Mesenchymal stem cell (in vitro differentiated cells and primary cell): ENCODE measurements around the gene ADAP2.
"Not testable (repeated sequence)": the region's sequence is repeated elsewhere in the genome, so short reads cannot be mapped to it uniquely, and the experiment has no call there.

ENCODE experiments used
- DNase-seq: peaks from one replicate; pipeline ENCODE4 v3.0.0-alpha.2; 2013
- H2AFZ ChIP-seq: one replicate; pipeline ENCODE4 v1.6.1; 2013; ENCODE audit warnings: low read depth, mild to moderate bottlenecking, control low read depth, inconsistent platforms, low read length, moderate library complexity
- H2AK5ac ChIP-seq: 2 replicates; pipeline ENCODE4 v1.6.1; 2013; ENCODE audit warnings: low read length, moderate library complexity, mild to moderate bottlenecking, inconsistent platforms; ENCODE audit not compliant: severe bottlenecking
- H2BK120ac ChIP-seq: one replicate; pipeline ENCODE4 v1.6.1; 2013; ENCODE audit warnings: low read depth, mild to moderate bottlenecking, inconsistent platforms, low read length, moderate library complexity
- H2BK12ac ChIP-seq, 2 experiments: one replicate each; pipeline ENCODE4 v1.6.1; 2013; ENCODE audit warnings: inconsistent platforms in 2 of 2, low read length in 2 of 2, mild to moderate bottlenecking in 2 of 2, moderate library complexity in 2 of 2, control low read depth in 1 of 2
- H2BK15ac ChIP-seq: one replicate; pipeline ENCODE4 v1.6.1; 2013; ENCODE audit warnings: mild to moderate bottlenecking, low read depth, inconsistent platforms; ENCODE audit not compliant: poor library complexity, severe bottlenecking
- H2BK5ac ChIP-seq: 2 replicates; pipeline ENCODE4 v1.6.1; 2013; ENCODE audit warnings: low read depth, mild to moderate bottlenecking, low read length, control low read depth, inconsistent platforms; ENCODE audit not compliant: poor library complexity, severe bottlenecking
- H3K14ac ChIP-seq, 2 experiments: one replicate each; pipeline ENCODE4 v1.6.1; 2013; ENCODE audit warnings: inconsistent platforms in 2 of 2, low read length in 2 of 2, control low read depth in 1 of 2, mild to moderate bottlenecking in 1 of 2, moderate library complexity in 1 of 2
- H3K18ac ChIP-seq, 2 experiments: one replicate each; pipeline ENCODE4 v1.6.1; 2013; ENCODE audit warnings: inconsistent platforms in 2 of 2, low read length in 2 of 2, control low read depth in 1 of 2, low read depth in 1 of 2, mild to moderate bottlenecking in 1 of 2
- H3K23ac ChIP-seq, 2 experiments: one replicate each; pipeline ENCODE4 v1.6.1; 2013; ENCODE audit warnings: inconsistent platforms in 2 of 2, low read length in 2 of 2, mild to moderate bottlenecking in 2 of 2, moderate library complexity in 2 of 2, control low read depth in 1 of 2
- H3K27ac ChIP-seq: 2 replicates; pipeline ENCODE4 v1.5.1; 2013; ENCODE audit warnings: mild to moderate bottlenecking, moderate library complexity, low read length, control low read depth, inconsistent platforms; ENCODE audit not compliant: poor library complexity, severe bottlenecking
- H3K27me3 ChIP-seq, 2 experiments: 2 replicates each; pipeline versions ENCODE4 v1.6.1 to v1.7.0; 2013; ENCODE audit warnings: low read length in 2 of 2, mild to moderate bottlenecking in 2 of 2, moderate library complexity in 2 of 2, control low read depth in 1 of 2, inconsistent platforms in 1 of 2; ENCODE audit not compliant: control insufficient read depth in 1 of 2, insufficient read depth in 1 of 2
- H3K36me3 ChIP-seq, 2 experiments: 2 replicates each; pipeline versions ENCODE4 v1.6.1 to v1.7.0; 2013; ENCODE audit warnings: low read length in 2 of 2, control low read depth in 1 of 2, inconsistent platforms in 1 of 2, low read depth in 1 of 2, mild to moderate bottlenecking in 1 of 2; ENCODE audit not compliant: insufficient read depth in 2 of 2, control insufficient read depth in 1 of 2
- H3K4ac ChIP-seq, 2 experiments: one replicate each; pipeline ENCODE4 v1.6.1; 2013; ENCODE audit warnings: inconsistent platforms in 2 of 2, low read length in 2 of 2, mild to moderate bottlenecking in 2 of 2, moderate library complexity in 2 of 2, control low read depth in 1 of 2, low read depth in 1 of 2
- H3K4me1 ChIP-seq: 2 replicates; pipeline ENCODE4 v1.6.1; 2013; ENCODE audit warnings: low read depth, low read length, control low read depth; ENCODE audit not compliant: control insufficient read depth, insufficient read depth
- H3K4me2 ChIP-seq: 2 replicates; pipeline ENCODE4 v1.6.1; 2013; ENCODE audit warnings: low read length, mild to moderate bottlenecking, inconsistent platforms; ENCODE audit not compliant: poor library complexity, severe bottlenecking
- H3K4me3 ChIP-seq, 2 experiments: 2 replicates each; pipeline versions ENCODE4 v1.5.1 to v1.7.0; 2013; ENCODE audit warnings: low read length in 2 of 2, mild to moderate bottlenecking in 2 of 2, control low read depth in 1 of 2, low read depth in 1 of 2; ENCODE audit not compliant: insufficient read depth in 1 of 2
- H3K79me1 ChIP-seq: replicated peaks from 2 replicates; pipeline ENCODE4 v1.6.1; 2013; ENCODE audit warnings: mild to moderate bottlenecking, control low read depth, low read length, inconsistent platforms; ENCODE audit not compliant: poor library complexity, severe bottlenecking
- H3K9ac ChIP-seq: 2 replicates; pipeline ENCODE4 v1.7.0; 2013; ENCODE audit warnings: mild to moderate bottlenecking, low read length, moderate library complexity
- H3K9me3 ChIP-seq: 2 replicates; pipeline ENCODE4 v1.7.0; 2013; ENCODE audit warnings: mild to moderate bottlenecking, low read length; ENCODE audit not compliant: control insufficient read depth
- H4K8ac ChIP-seq: one replicate; pipeline ENCODE4 v1.6.1; 2013; ENCODE audit warnings: inconsistent platforms, mild to moderate bottlenecking, low read length, moderate library complexity
- H4K91ac ChIP-seq: one replicate; pipeline ENCODE4 v1.6.1; 2013; ENCODE audit warnings: mild to moderate bottlenecking, low read length, inconsistent platforms
- WGBS: methylation state at CpG from one replicate; pipeline ENCODE4 v1.1.7; 2013; ENCODE audit warnings: mixed read lengths; 5-methylcytosine and 5-hydroxymethylcytosine counted together

ADAP2 gene

DNA sequence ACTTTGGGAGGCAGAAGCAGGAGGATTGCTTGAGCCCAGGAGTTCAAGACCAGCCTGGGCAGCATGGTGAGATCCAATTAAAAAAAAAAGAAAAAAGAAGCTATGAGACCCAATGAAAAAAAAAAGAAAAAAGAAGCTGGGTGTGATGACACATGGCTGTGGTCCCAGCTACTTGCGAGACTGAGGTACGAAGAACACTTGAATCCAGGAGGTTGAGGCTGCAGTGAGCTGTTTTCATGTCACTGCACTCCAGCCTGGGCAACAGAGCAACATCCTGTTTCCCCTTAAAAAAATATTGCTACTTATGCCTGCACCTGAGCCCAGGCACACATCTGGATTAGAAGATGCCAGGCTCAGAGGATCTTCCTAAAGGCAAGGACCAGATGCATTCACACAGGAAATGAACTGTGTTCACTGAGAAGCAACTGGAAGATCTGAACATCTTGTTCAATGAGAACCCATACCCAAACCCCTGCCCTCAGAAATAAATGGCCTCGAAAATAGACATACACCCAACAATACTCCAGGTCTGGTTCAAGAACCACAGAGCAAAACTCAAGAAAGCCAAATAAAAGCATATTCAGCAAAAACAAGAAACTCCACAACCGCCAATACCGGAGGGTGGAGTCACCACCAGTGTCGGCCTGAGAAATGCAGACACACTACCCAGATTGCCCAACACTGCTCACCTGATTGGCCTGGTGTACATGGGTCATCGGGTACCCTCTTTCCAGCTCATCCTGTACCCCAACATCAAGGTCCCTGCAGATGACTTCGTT, 53.5 kb downstream of the ADAP2 start:
- Histone ChIP-seq H3K27me3 (no peaks in the 10 kb centered on the region), H2AFZ (no peak overlapping the region), H3K23ac (no peak overlapping the region), H3K14ac (no peak overlapping the region), H4K91ac (no peak overlapping the region), H3K79me1 (peaks cover 5% of the 10 kb centered on the region), H2BK12ac (no peak overlapping the region), H3K18ac (no peak overlapping the region), H2BK120ac (no peak overlapping the region), H2AK5ac (no peak overlapping the region), H3K4ac (no peak overlapping the region), H2BK5ac (no peak overlapping the region), H3K4me3 (no peak overlapping the region), H3K9ac (no peak overlapping the region), H3K4me2 (no peak overlapping the region), H3K27ac (no peak overlapping the region), H3K36me3 (peaks cover 7 to 12% of the 10 kb centered on the region in 2 experiments), H3K4me1 (peaks cover 4% of the 10 kb centered on the region), H4K8ac (no peak overlapping the region), H2BK15ac (no peak overlapping the region), H3K9me3 (no peaks in the 10 kb centered on the region)
- DNase-seq, result no peak
- WGBS, result 97% methylated on average over 8 of the region's 8 CpGs

DNA sequence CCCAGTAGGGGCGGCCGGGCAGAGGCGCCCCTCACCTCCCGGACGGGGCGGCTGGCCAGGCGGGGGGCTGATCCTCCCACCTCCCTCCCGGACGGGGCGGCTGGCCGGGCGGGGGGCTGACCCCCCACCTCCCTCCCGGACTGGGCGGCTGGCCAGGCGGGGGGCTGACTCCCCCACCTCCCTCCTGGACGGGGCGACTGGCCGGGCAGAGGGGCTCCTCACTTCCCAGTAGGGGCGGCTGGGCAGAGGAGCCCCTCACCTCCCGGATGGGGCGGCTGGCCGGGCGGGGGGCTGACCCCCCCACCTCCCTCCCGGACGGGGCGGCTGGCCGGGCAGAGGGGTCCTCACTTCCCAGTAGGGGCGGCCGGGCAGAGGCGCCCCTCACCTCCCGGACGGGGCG, 58.2 kb downstream of the ADAP2 start:
- WGBS, result no CpG with 5 or more reads among the region's 33 CpGs

DNA sequence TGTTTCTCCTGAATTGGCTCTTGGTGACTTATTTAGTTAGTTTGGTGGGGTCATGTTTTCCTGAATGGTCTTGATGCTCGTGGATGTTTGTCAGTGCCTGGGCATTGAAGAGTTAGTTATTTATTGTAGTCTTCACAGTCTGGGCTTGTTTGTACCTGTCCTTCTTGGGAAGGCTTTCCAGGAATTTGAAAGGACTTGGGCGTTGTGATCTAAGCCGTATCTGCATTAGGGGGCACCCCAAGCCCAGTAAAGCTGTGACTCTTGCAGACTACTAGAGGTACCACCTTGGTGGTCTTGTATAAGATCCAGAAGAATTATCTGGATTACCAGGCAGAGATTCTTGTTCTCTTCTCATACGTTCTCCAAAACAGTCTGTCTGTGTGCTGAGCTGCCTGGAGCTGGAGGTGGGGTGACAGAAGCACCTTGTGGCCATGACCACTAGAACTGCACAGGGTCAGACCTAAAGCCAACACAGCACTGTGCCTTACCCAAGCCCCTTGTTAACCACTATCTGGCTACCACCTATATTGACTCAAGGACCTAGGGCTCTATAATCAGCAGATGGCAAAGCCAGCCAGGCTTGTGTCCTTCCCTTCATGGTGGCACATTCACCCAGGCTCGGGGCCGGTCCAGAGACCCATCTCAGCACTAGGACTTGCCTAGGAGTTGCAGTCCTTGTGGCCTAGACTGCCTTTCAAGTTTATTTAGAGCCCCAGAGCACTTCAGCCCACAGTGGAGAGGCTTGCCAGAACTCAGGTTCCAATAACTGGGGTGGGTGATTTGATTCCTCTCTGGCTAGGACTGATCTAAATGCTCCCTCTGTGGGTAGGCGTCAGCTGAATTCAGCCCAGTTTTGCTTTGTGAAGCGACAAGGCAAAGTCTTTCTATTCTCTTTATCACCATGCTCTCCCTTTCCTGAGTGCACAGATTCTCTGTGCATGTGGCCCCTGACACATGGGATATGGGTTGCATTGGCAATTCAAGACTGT, 60.1 kb downstream of the ADAP2 start:
- Histone ChIP-seq H2AK5ac (no peak overlapping the region), H3K9ac (no peak overlapping the region), H2BK15ac (no peak overlapping the region), H2AFZ (no peak overlapping the region), H3K79me1 (peaks cover 4% of the 10 kb centered on the region), H3K27me3 (no peaks in the 10 kb centered on the region), H3K27ac (no peak overlapping the region), H2BK12ac (no peak overlapping the region), H3K4me1 (no peaks in the 10 kb centered on the region), H2BK5ac (no peak overlapping the region), H3K14ac (no peak overlapping the region), H3K18ac (no peak overlapping the region), H3K4ac (no peak overlapping the region), H2BK120ac (no peak overlapping the region), H3K23ac (no peak overlapping the region), H3K4me3 (no peak overlapping the region), H4K8ac (no peak overlapping the region), H3K36me3 (peaks cover 3 to 24% of the 10 kb centered on the region in 2 experiments), H3K9me3 (no peaks in the 10 kb centered on the region), H3K4me2 (no peak overlapping the region), H4K91ac (no peak overlapping the region)
- DNase-seq, result no peak
- WGBS, result 84% methylated on average over 8 of the region's 8 CpGs

More for the DNA sequence above, 58.2 kb downstream of the ADAP2 start:
- not testable (repeated sequence) for H2BK5ac ChIP-seq, H2BK15ac ChIP-seq, H3K23ac ChIP-seq, H3K9me3 ChIP-seq, DNase-seq, H3K14ac ChIP-seq, H2AK5ac ChIP-seq, H3K79me1 ChIP-seq, H4K91ac ChIP-seq, H3K4me2 ChIP-seq, H3K18ac ChIP-seq, H3K9ac ChIP-seq, H3K27me3 ChIP-seq, H3K4me1 ChIP-seq, H4K8ac ChIP-seq, H3K4me3 ChIP-seq, H2BK120ac ChIP-seq, H2BK12ac ChIP-seq, H3K4ac ChIP-seq, H3K27ac ChIP-seq, H2AFZ ChIP-seq
- H3K36me3 ChIP-seq, result peaks cover 2 to 14% of the 10 kb centered on the region in 2 experiments

DNA sequence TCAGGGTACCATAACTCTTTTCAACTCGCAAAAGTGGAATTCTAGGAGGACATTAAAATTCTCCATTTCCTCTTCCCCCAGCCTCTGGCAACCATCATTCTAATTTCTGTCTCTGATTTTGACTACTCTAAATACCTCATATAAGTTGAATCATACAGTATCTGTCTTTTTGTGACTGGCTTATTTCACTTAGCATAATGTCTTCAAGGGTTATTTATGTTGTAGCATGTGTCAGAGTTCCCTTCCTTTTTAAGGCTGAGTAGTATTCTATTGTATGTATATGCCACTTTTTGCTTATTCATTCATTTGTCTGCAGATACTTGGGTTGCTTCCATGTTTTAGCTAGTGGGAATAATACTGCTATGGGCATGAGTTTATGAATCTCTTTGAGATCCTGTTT, 61.1 kb downstream of the ADAP2 start:
- no peaks in the 10 kb centered on the region for H3K9me3 ChIP-seq
- no peak overlapping the region for H2BK120ac ChIP-seq
- H3K18ac ChIP-seq, result no peak overlapping the region
- peaks cover 3 to 33% of the 10 kb centered on the region in 2 experiments for H3K36me3 ChIP-seq
- no peak overlapping the region for H4K8ac ChIP-seq
- H3K79me1 ChIP-seq, result peaks cover 4% of the 10 kb centered on the region
- H2AFZ ChIP-seq, result no peak overlapping the region
- no peaks in the 10 kb centered on the region for H3K27me3 ChIP-seq
- no peak overlapping the region for H2BK12ac ChIP-seq
- H3K14ac ChIP-seq, result no peak overlapping the region
- H4K91ac ChIP-seq, result no peak overlapping the region
- H3K27ac ChIP-seq, result no peak overlapping the region
- H3K4me3 ChIP-seq, result no peak overlapping the region
- H2AK5ac ChIP-seq, result no peak overlapping the region
- H3K4me2 ChIP-seq, result no peak overlapping the region
- no peak overlapping the region for H2BK15ac ChIP-seq
- H3K4me1 ChIP-seq, result no peaks in the 10 kb centered on the region
- H3K4ac ChIP-seq, result no peak overlapping the region
- H2BK5ac ChIP-seq, result no peak overlapping the region
- 95% methylated on average over 1 of the region's 1 CpG for WGBS
- H3K9ac ChIP-seq, result no peak overlapping the region
- DNase-seq, result no peak
- no peak overlapping the region for H3K23ac ChIP-seq
